Thoracic aorta (tissue), 2 donors: ENCODE measurements around the gene FITM1. TPM values are rescaled to one million over a fixed set of nuclear protein-coding genes. Genes with fewer than 3 reads are reported as not detected.

ENCODE experiments used
- ATAC-seq: fragments of 150-250 bp; one replicate; pipeline ENCODE4 v1.8.0; 2017; ENCODE audit warnings: low read depth; ENCODE audit not compliant: insufficient number of reproducible peaks, low FRiP score
- DNase-seq: peaks from one replicate; pipeline ENCODE4 v3.0.0-alpha.2; 2020; ENCODE audit warnings: low spot score
- H3K27ac ChIP-seq, 2 donors: fragments of 200-600 bp; sonication (generic); 1 replicate in 1 of 2; 2 replicates in 1 of 2; pipeline ENCODE4 v1.5.1; 2016; ENCODE audit warnings: mild to moderate bottlenecking in 2 of 2, moderate library complexity in 2 of 2
- H3K27me3 ChIP-seq: fragments of 200-600 bp; sonication (generic); replicated peaks from 2 replicates; pipeline ENCODE4 v1.6.0; 2016; ENCODE audit warnings: mild to moderate bottlenecking; ENCODE audit not compliant: insufficient read depth
- H3K36me3 ChIP-seq: fragments of 200-600 bp; sonication (generic); one replicate; pipeline ENCODE4 v1.5.1; 2016
- H3K4me1 ChIP-seq, 2 donors: fragments of 200-600 bp; sonication (generic); 1 replicate in 1 of 2; 2 replicates in 1 of 2; pipeline versions ENCODE4 v1.5.1 to v1.6.0; 2016; ENCODE audit warnings: low read depth in 2 of 2, mild to moderate bottlenecking in 1 of 2; ENCODE audit not compliant: control insufficient read depth in 1 of 2
- H3K4me3 ChIP-seq: fragments of 200-600 bp; sonication (generic); 2 replicates; pipeline ENCODE4 v1.5.1; 2016; ENCODE audit warnings: mild to moderate bottlenecking
- H3K9me3 ChIP-seq: fragments of 200-600 bp; sonication (generic); 2 replicates; pipeline ENCODE4 v1.5.1; 2016
- CTCF ChIP-seq: fragments of 200-600 bp; sonication (generic); IDR thresholded peaks from one replicate; pipeline ENCODE4 v1.5.1; 2019; ENCODE audit warnings: antibody characterized with exemption
- total RNA-seq, 2 donors: library from RNA; depleted of rRNA; stranded (reverse); fragments of >200 nt; gene quantifications; one replicate each; pipeline versions ENCODE4 v1.1.0 to v1.2.3, GENCODE V29; 2016

The FITM1 gene
- total RNA-seq, 2 donors from 2014 or later, result 0.78 TPM; not detected in 1

- H3K4me3 ChIP-seq, result no peak overlapping the region
- no peaks in the 10 kb centered on the region for H3K27me3 ChIP-seq
- peaks cover 13% of the 10 kb centered on the region for H3K36me3 ChIP-seq
- no peaks in the 10 kb centered on the region for H3K9me3 ChIP-seq
- no peak for DNase-seq
- H3K27ac ChIP-seq, result no peak overlapping the region
- no peak for TF ChIP-seq CTCF
- peaks cover 17 to 36% of the 10 kb centered on the region in 2 donors for H3K4me1 ChIP-seq
- no peak for ATAC-seq
Measured at GRCh38 chr14:24137529-24138395, 7.3 kb downstream of the FITM1 start.

- DNase-seq (no peak), ATAC-seq (no peak)
- Histone ChIP-seq H3K27me3 (no peaks in the 10 kb centered on the region), H3K36me3 (peaks cover 13% of the 10 kb centered on the region), H3K4me3 (no peak overlapping the region), H3K27ac (no peak overlapping the region), H3K9me3 (no peaks in the 10 kb centered on the region), H3K4me1 (peaks cover 17 to 36% of the 10 kb centered on the region in 2 donors)
- TF ChIP-seq CTCF, result no peak
Measured at GRCh38 chr14:24138396-24139271, 8.2 kb downstream of the FITM1 start.

- Histone ChIP-seq H3K4me1 (peaks cover 17 to 36% of the 10 kb centered on the region in 2 donors), H3K4me3 (no peak overlapping the region), H3K36me3 (peaks cover 13% of the 10 kb centered on the region), H3K27me3 (no peaks in the 10 kb centered on the region), H3K27ac (no peak overlapping the region), H3K9me3 (no peaks in the 10 kb centered on the region)
- DNase-seq (no peak), ATAC-seq (no peak)
- TF ChIP-seq CTCF, result no peak
Measured at GRCh38 chr14:24139272-24139934, 8.9 kb downstream of the FITM1 start.

- TF ChIP-seq CTCF, result peak; percentile 49
- no peaks in the 10 kb centered on the region for H3K27me3 ChIP-seq
- DNase-seq (peak; percentile 100), ATAC-seq (peak; percentile 94)
- peaks cover 13% of the 10 kb centered on the region for H3K36me3 ChIP-seq
- peaks cover 23 to 43% of the 10 kb centered on the region in 2 donors for H3K4me1 ChIP-seq
- peak within 1 kb of the TSS; percentile 84 to 90 for H3K27ac ChIP-seq
- no peaks in the 10 kb centered on the region for H3K9me3 ChIP-seq
- peak within 1 kb of the TSS; percentile 85 for H3K4me3 ChIP-seq
Measured at GRCh38 chr14:24141097-24141880, 10.8 kb downstream of the FITM1 start, which contains the start of gene EMC9. Gene EMC9, minus strand, starts transcription at chr14:24141591. Its CDS starts 287 bp downstream, at chr14:24141304.
